ENCODE measurements around the gene IFITM1.

Gene IFITM1

DNA sequence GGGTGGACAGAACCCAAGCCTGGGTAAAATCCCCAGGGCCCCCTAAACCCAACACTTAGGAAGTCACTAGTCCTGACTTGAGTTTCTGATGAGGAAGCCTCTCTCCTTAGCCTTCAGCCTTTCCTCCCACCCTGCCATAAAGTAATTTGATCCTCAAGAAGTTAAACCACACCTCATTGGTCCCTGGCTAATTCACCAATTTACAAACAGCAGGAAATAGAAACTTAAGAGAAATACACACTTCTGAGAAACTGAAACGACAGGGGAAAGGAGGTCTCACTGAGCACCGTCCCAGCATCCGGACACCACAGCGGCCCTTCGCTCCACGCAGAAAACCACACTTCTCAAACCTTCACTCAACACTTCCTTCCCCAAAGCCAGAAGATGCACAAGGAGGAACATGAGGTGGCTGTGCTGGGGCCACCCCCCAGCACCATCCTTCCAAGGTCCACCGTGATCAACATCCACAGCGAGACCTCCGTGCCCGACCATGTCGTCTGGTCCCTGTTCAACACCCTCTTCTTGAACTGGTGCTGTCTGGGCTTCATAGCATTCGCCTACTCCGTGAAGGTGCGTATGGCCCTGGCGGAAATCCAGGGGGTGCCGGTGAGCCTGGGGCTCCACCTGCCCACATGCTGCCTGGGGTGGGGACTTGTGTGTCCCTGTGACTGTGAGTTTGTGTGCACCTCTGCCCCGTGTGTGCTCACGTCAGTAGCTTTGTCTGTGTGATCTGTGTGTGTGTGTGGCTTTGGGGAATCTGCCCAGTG is at the start of gene IFITM1:
TSS of gene IFITM1 (plus strand) at position 254 of the 767 bp plus-strand sequence. CDS start at position 385, 131 bp downstream.
- peak; percentile 70 for DNase-seq

DNA sequence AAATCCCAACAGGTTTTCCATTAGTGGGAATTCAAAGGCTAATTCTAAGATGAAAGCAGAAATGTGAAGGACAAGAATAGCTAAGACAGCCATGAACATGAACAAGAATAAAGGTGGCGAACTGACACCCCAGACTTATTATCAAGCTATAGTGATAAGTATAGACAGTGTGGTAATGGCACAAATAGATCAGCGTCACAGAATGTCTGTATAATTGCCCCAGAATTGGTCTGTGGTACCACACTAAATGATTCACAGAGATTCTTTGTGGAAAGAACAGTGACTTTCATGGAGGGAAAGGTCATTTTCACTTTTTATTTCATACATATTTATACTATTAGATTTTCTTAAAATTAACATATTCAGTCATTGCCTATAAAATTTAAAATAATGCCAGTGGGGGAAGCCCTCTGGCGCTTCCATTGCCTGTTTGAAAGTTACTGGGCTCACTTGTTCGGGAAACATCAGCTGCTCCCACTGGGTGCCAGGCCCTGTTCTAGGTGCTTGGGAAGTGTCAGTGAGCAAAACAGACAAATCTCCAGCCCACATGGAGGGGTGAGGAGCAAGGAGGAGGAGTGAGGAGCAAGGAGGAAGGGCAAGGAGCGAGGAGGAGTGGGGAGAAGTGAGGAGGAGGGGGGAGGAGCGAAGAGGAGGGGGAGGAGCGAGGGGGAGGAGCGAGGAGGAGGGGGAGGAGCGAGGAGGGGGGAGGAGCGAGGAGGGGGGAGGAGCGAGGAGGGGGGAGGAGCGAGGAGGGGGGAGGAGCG is 47.0 kb upstream of the IFITM1 start:
- no peak for DNase-seq

GRCh38 chr11:267491-267994 is 46.3 kb upstream of the IFITM1 start:
- peak; percentile 76 for DNase-seq

GRCh38 chr11:268716-269145 is 45.1 kb upstream of the IFITM1 start:
- DNase-seq = peak; percentile 65

GRCh38 chr11:269146-269890 is 44.5 kb upstream of the IFITM1 start:
- DNase-seq = peak; percentile 63

DNA sequence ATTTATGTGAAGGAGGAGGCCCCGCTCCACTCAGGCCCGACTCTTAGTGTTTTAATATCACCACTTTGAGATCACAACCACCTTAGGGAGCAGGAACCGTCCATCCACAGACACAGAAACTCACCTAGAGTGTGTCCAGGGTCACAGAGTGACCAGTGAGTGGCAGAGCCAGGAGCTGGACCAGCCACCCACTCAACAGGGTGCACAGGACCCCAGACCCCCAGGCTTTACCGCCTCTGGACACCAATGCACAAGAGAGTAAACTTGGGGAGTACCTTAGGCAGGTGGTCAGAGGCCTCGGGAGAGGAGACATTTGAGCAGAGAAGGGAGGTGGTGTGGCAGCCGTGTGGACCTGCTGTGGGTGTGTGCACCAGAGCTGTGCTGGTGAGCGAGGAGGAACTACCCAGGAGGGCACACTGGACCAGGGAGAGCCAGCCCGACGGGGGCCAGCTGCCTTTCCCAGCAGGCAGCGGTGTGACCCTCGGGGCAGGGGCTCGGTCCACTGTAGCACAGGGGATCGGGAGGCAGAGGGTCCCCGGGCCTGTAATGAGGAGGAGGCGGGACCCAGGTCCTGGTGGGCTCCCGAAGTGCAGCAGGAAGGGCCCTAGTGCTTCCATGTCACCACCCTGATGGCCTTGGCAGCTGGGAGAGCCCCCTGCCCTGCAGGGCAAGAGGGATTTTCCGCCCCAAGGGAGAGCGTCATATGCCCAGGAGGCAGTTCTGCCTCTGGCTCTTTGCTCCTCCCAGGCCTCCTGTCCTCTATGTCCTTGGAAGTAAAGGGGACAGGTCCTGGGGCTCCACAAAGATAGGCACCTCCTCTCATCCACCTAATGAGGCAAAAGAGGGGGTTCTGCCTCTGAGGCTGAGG is 43.2 kb upstream of the IFITM1 start:
- peak; percentile 23 for DNase-seq

DNA sequence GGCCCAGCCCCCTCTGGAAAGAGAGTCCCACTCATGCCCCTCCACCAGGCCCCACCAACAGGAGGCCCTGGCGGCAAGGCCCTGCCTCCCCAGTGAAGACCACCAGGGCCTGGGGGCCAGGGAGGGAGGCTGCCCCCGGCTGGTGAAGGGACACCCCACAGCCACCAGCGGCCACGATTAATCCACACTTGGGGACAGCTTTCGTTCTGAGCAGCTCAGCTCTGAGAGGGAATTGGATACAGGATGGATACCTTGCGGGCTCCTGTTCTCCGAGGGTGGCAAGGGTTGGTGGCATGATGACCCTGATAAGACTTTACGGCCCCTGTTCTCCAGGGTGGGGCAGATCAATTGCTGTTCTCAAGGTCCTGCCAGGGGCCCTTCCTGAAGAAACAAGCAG is 42.5 kb upstream of the IFITM1 start:
- DNase-seq = no peak

DNA sequence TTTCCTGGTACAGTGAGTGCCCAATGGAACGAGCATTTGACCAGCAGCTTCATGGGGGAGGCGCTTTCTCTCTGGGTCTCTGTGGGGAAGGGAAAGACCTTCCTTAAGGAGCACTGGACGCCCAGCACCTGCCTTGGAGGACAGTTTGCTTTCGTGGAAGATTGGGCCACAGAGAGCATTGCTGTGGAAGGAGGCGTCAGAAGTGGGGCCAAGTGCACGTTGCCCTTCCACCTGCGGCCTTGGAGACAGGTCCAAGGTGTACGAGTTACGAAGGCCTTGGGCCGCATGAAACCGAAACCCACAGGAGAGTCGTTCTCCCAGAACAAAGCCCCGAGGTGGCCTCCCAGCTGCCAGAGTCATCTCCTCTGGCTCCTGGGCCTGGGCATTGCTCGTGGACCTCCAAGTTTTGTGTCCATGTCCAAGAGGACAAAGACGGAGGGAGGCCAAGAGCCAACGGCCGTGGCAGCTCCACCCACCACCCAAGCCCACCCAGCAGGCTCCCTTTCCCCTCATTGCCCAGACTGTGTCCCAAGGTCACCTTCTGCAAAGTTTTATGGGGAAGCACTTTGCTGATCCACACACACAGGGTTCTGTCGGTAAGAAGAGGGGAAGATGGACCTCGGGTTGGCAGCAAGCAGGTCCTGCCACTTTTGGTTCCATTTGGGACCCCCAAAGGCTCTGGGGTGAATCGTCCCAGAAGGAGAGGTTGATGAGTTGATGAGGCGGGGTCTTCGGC is 41.5 kb upstream of the IFITM1 start:
- DNase-seq = peak; percentile 21

DNA sequence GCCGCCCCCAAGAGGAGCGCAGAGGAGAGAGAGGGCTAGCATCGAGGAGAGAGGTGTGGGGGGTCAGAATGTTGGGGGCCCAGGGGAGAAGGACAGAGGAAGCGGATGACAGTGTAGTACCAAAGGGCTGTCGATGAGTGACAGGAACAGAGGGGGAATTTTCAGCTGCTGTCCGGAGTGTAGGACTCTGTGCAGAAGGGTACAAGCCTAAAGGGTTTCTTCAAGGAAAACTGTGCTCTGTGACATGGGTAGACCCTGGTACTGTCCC is 41.0 kb upstream of the IFITM1 start:
- peak; percentile 17 for DNase-seq

GRCh38 chr11:276219-276618 is 37.6 kb upstream of the IFITM1 start:
- no peak for DNase-seq

GRCh38 chr11:278001-278951 is 35.6 kb upstream of the IFITM1 start, which contains the start of gene NLRP6:
NLRP6 (plus strand) TSS chr11:278407; CDS start chr11:278570, 163 bp downstream.
- DNase-seq = peak; percentile 39

DNA sequence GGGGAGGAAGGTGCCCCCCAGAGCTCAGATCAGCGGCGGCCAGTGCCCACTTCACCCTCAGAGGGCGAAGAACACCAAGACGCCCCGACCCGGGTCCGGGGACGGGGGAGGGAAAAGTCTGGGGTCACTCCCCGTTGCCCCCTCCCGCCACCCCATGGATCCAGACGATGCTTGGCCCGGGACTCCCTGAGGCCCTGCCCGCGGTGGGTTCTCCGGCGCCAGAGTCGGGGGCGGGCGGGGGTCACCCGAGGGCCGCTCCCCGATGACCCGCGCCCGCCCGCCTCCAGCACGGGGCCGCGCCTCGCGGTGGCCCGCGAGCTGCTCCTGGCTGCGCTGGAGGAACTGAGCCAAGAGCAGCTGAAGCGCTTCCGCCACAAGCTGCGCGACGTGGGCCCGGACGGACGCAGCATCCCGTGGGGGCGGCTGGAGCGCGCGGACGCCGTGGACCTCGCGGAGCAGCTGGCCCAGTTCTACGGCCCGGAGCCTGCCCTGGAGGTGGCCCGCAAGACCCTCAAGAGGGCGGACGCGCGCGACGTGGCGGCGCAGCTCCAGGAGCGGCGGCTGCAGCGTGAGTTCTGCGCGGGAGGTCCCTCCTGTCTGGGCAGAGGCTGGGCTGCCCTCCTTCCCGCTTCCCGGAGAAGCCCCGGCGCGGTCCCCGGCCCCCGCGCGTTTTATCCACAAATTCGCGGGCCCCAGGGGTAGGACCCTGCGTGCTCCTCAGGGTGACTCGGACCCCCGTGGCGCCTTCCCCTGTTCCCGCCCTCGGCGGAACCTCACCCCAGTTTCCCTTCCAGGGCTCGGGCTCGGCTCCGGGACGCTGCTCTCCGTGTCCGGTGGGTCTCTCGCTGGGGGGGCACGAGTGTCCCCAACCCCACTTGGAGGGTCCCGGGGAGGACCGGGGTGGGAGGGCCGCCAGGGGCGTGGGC is 34.5 kb upstream of the IFITM1 start:
- DNase-seq = peak; percentile 32

DNA sequence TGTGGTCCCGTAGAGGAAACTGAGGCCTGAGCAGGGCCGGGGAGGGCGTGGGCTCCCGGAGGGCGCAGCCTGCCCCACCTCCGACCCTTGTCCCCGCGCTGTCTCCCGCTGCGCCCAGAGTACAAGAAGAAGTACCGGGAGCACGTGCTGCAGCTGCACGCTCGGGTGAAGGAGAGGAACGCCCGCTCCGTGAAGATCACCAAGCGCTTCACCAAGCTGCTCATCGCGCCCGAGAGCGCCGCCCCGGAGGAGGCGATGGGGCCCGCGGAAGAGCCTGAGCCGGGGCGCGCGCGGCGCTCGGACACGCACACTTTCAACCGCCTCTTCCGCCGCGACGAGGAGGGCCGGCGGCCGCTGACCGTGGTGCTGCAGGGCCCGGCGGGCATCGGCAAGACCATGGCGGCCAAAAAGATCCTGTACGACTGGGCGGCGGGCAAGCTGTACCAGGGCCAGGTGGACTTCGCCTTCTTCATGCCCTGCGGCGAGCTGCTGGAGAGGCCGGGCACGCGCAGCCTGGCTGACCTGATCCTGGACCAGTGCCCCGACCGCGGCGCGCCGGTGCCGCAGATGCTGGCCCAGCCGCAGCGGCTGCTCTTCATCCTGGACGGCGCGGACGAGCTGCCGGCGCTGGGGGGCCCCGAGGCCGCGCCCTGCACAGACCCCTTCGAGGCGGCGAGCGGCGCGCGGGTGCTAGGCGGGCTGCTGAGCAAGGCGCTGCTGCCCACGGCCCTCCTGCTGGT is 33.7 kb upstream of the IFITM1 start:
- peak; percentile 61 for DNase-seq

DNA sequence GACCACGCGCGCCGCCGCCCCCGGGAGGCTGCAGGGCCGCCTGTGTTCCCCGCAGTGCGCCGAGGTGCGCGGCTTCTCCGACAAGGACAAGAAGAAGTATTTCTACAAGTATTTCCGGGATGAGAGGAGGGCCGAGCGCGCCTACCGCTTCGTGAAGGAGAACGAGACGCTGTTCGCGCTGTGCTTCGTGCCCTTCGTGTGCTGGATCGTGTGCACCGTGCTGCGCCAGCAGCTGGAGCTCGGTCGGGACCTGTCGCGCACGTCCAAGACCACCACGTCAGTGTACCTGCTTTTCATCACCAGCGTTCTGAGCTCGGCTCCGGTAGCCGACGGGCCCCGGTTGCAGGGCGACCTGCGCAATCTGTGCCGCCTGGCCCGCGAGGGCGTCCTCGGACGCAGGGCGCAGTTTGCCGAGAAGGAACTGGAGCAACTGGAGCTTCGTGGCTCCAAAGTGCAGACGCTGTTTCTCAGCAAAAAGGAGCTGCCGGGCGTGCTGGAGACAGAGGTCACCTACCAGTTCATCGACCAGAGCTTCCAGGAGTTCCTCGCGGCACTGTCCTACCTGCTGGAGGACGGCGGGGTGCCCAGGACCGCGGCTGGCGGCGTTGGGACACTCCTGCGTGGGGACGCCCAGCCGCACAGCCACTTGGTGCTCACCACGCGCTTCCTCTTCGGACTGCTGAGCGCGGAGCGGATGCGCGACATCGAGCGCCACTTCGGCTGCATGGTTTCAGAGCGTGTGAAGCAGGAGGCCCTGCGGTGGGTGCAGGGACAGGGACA is 32.9 kb upstream of the IFITM1 start:
- DNase-seq = peak; percentile 56

DNA sequence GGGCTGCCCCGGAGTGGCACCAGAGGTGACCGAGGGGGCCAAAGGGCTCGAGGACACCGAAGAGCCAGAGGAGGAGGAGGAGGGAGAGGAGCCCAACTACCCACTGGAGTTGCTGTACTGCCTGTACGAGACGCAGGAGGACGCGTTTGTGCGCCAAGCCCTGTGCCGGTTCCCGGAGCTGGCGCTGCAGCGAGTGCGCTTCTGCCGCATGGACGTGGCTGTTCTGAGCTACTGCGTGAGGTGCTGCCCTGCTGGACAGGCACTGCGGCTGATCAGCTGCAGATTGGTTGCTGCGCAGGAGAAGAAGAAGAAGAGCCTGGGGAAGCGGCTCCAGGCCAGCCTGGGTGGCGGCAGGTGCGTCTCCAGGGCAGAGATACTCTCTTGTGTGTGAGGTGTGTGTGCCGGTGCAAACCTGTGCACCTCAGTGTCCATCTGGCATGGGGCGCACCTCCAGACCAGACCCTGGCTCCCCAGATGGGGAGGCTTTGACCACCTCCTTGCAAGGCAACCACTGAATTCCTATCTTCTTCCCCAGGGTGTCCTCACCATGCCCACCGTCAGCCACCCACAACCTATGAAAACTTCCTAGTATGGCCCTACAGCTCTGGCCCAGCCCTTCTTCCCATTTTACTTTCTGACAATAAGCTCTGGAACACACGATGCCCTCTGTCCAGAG is 32.2 kb upstream of the IFITM1 start:
- peak; percentile 62 for DNase-seq

DNA sequence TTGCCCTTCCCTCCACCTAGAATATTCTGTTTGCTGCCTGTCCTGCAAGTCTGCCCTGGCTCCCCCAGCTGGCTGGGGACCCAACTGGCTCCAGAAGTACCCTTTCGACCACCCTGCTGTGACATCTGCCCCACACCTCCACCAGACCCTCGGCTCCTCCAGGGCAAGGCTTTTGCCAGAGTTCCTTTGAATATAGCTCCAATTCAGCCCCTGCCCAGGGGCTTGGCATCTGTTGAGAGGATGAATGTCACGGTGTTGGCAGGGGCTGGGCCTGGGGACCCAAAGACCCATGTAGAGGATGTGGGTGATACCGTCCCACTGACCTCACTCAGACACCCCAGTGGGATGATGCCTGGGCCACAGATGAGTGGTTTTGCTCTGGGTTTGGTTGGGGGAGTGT is 31.7 kb upstream of the IFITM1 start:
- no peak for DNase-seq
